VCaP (cell line): Measurements from ENCODE around the gene EXTL2.
"Not testable (repeated sequence)": the region's sequence is repeated elsewhere in the genome, so short reads cannot be mapped to it uniquely, and the experiment has no call there.

Source experiments
- H3K27ac ChIP-seq: fragments of 450-650 bp; 2 replicates; pipeline ENCODE4 v1.5.1; 2017
- CTCF ChIP-seq: fragments of 450-650 bp; conservative IDR thresholded peaks from 2 replicates; pipeline ENCODE4 v1.5.1; 2017; ENCODE audit warnings: mild to moderate bottlenecking, moderate library complexity

Gene EXTL2

GRCh38 chr1:100851726-100852125, 42.9 kb downstream of the EXTL2 start:
- TF ChIP-seq CTCF = no peak
- no peak overlapping the region for H3K27ac ChIP-seq

- TF ChIP-seq CTCF = no peak
- no peak overlapping the region for H3K27ac ChIP-seq
Observed at GRCh38 chr1:100847361-100848082, 47.1 kb downstream of the EXTL2 start.

GRCh38 chr1:100843160-100843559, 51.5 kb downstream of the EXTL2 start:
- H3K27ac ChIP-seq = not testable (repeated sequence)

- no peak for TF ChIP-seq CTCF
- H3K27ac ChIP-seq = no peak overlapping the region
Observed at GRCh38 chr1:100835866-100836842, 58.5 kb downstream of the EXTL2 start.

- peak; percentile 61 for TF ChIP-seq CTCF
- no peak overlapping the region for H3K27ac ChIP-seq
Observed at GRCh38 chr1:100834777-100835660, 59.6 kb downstream of the EXTL2 start.

- no peak for TF ChIP-seq CTCF
- H3K27ac ChIP-seq = no peak overlapping the region
Observed at GRCh38 chr1:100832694-100833428, 61.8 kb downstream of the EXTL2 start.

- not testable (repeated sequence) for H3K27ac ChIP-seq
Observed at GRCh38 chr1:100825666-100826065, 69.0 kb downstream of the EXTL2 start.
